PC-9 (cell line): Measurements from ENCODE around the gene BICRAL. TPM values are rescaled to one million over a fixed set of nuclear protein-coding genes. Genes with fewer than 3 reads are reported as not detected.
"Not testable (repeated sequence)": the region's sequence is repeated elsewhere in the genome, so short reads cannot be mapped to it uniquely, and the experiment has no call there.

Source experiments
- BruUV-seq: library from RNA; stranded (reverse); fragments of 400-500 nt; replicated peaks from 2 replicates; lab custom pipeline; 2021; lab: Mats Ljungman, UMichigan
- CTCF ChIA-PET: fragments of 300-600 bp; sonication (Branson Sonifier 250); formaldehyde crosslinking; loops from one replicate; lab custom pipeline; 2022; ENCODE audit warnings: antibody characterized with exemption; lab: Charles Lee
- POLR2A ChIA-PET: fragments of 300-600 bp; sonication (Branson Sonifier 250); formaldehyde crosslinking; loops from one replicate; lab custom pipeline; 2022; ENCODE audit warnings: antibody characterized with exemption; ENCODE audit not compliant: unreplicated experiment; lab: Charles Lee
- DNase-seq, 2 experiments: peaks; one replicate each; pipeline versions ENCODE4 v3.0.0 to v3.0.0-alpha.2; 2015 to 2022; ENCODE audit warnings: mixed read lengths in 1 of 2
- H2AFZ ChIP-seq: fragments of 200-600 bp; sonication (generic); 2 replicates; pipeline ENCODE4 v1.8.1; 2017; ENCODE audit warnings: antibody characterized with exemption
- H3F3A ChIP-seq: fragments of 200-600 bp; sonication (generic); 2 replicates; pipeline ENCODE4 v1.8.1; 2017; ENCODE audit warnings: antibody characterized with exemption, mild to moderate bottlenecking, low read depth; ENCODE audit not compliant: insufficient read depth
- H3K27ac ChIP-seq: fragments of 200-600 bp; sonication (generic); 2 replicates; pipeline ENCODE4 v1.6.1; 2016; ENCODE audit warnings: mixed run types
- H3K27me3 ChIP-seq: fragments of 200-600 bp; sonication (generic); 2 replicates; pipeline ENCODE4 v1.6.1; 2016; ENCODE audit warnings: low read depth, mixed run types; ENCODE audit not compliant: insufficient read depth
- H3K36me3 ChIP-seq: fragments of 200-600 bp; sonication (generic); 2 replicates; pipeline ENCODE4 v1.6.1; 2016; ENCODE audit warnings: low read depth, mixed run types
- H3K4me1 ChIP-seq: fragments of 200-600 bp; sonication (generic); replicated peaks from 2 replicates; pipeline ENCODE4 v1.6.1; 2016; ENCODE audit warnings: mixed run types; ENCODE audit not compliant: insufficient read depth
- H3K4me2 ChIP-seq: fragments of 200-600 bp; sonication (generic); 2 replicates; pipeline ENCODE4 v1.6.1; 2017; ENCODE audit warnings: mixed run types
- H3K4me3 ChIP-seq: fragments of 200-600 bp; sonication (generic); 2 replicates; pipeline ENCODE4 v1.6.1; 2016; ENCODE audit warnings: mixed run types
- H3K79me2 ChIP-seq: fragments of 200-600 bp; sonication (generic); 2 replicates; pipeline ENCODE4 v1.6.1; 2017; ENCODE audit warnings: low read depth, mixed run types
- H3K9me2 ChIP-seq: fragments of 200-600 bp; sonication (generic); 2 replicates; pipeline ENCODE4 v1.8.1; 2017; ENCODE audit warnings: mild to moderate bottlenecking; ENCODE audit not compliant: insufficient read depth
- H3K9me3 ChIP-seq: fragments of 200-600 bp; sonication (generic); 2 replicates; pipeline ENCODE4 v1.8.1; 2016; ENCODE audit warnings: low read depth; ENCODE audit not compliant: insufficient read depth
- H4K20me1 ChIP-seq: fragments of 200-600 bp; sonication (generic); 2 replicates; pipeline ENCODE4 v1.8.1; 2017; ENCODE audit not compliant: insufficient read depth
- EZH2 ChIP-seq: fragments of 200-600 bp; sonication (generic); IDR thresholded peaks from 2 replicates; pipeline ENCODE4 v1.8.0; 2017; ENCODE audit warnings: antibody characterized with exemption, low read depth
- intact Hi-C: fragments of 100-400 bp; cut with micrococcal nuclease; formaldehyde crosslinking; loops from one replicate; pipeline ENCODE4 v1.10.0; 2022; ENCODE audit not compliant: unreplicated experiment
- total RNA-seq: library from RNA; stranded (reverse); gene quantifications from 2 replicates; pipeline ENCODE4 v1.2.3, GENCODE V29; 2021
- TF ChIP-seq, protein P1 (sequence below): fragments of 200-600 bp; sonication (generic); conservative IDR thresholded peaks from 2 replicates; pipeline ENCODE4 v1.6.1; 2017; ENCODE audit warnings: mixed run types, antibody characterized with exemption, mild to moderate bottlenecking, moderate library complexity

Gene BICRAL
- total RNA-seq, 1 experiment from 2014 or later: 12.9 TPM

DNA sequence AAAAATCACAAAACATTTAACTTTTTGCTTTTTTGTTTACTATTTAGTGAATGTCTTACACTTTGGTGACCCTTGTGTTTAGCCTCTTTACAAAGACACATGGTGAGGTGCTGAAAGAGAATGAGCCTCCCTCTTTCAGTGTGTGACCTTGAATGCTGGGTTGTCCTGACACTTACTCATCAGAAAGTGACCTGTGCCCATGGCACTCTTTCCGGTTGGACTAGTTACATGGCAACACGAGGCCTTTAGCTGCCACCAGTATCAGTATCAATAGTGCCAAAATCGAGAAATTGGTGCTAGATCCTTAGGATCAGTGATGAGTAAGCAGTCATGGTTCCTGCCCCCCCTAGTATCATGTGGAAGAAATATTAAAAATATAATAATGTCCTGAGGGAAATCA, 95.8 kb downstream of the BICRAL start:
- Histone ChIP-seq H3K4me1 (peaks cover 10% of the 10 kb centered on the region), H3K4me3 (no peak overlapping the region), H2AFZ (no peak overlapping the region), H3K27me3 (no peaks in the 10 kb centered on the region), H4K20me1 (peaks cover 1% of the 10 kb centered on the region; the same call in 1 of the 2 replicates), H3K9me2 (no peaks in the 10 kb centered on the region), H3K9me3 (no peaks in the 10 kb centered on the region), H3K27ac (no peak overlapping the region), H3K36me3 (peaks cover 4% of the 10 kb centered on the region), H3F3A (peaks cover 11% of the 10 kb centered on the region; the same call in 1 of the 2 replicates), H3K79me2 (peaks cover 31% of the 10 kb centered on the region), H3K4me2 (no peak overlapping the region)
- BruUV-seq: no TSS peak
- CTCF ChIA-PET: no interaction called here
- intact Hi-C loops: loop anchor here (1.0 to 10.0 kb wide), 8 partner anchors 131 to 1095 kb away; partner anchors contain the start of genes PRICKLE4 and TBCC
- TF ChIP-seq, protein P1, sequence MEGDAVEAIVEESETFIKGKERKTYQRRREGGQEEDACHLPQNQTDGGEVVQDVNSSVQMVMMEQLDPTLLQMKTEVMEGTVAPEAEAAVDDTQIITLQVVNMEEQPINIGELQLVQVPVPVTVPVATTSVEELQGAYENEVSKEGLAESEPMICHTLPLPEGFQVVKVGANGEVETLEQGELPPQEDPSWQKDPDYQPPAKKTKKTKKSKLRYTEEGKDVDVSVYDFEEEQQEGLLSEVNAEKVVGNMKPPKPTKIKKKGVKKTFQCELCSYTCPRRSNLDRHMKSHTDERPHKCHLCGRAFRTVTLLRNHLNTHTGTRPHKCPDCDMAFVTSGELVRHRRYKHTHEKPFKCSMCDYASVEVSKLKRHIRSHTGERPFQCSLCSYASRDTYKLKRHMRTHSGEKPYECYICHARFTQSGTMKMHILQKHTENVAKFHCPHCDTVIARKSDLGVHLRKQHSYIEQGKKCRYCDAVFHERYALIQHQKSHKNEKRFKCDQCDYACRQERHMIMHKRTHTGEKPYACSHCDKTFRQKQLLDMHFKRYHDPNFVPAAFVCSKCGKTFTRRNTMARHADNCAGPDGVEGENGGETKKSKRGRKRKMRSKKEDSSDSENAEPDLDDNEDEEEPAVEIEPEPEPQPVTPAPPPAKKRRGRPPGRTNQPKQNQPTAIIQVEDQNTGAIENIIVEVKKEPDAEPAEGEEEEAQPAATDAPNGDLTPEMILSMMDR: no peak
- TF ChIP-seq EZH2: no peak
- DNase-seq: no peak
- POLR2A ChIA-PET: no interaction called here

DNA sequence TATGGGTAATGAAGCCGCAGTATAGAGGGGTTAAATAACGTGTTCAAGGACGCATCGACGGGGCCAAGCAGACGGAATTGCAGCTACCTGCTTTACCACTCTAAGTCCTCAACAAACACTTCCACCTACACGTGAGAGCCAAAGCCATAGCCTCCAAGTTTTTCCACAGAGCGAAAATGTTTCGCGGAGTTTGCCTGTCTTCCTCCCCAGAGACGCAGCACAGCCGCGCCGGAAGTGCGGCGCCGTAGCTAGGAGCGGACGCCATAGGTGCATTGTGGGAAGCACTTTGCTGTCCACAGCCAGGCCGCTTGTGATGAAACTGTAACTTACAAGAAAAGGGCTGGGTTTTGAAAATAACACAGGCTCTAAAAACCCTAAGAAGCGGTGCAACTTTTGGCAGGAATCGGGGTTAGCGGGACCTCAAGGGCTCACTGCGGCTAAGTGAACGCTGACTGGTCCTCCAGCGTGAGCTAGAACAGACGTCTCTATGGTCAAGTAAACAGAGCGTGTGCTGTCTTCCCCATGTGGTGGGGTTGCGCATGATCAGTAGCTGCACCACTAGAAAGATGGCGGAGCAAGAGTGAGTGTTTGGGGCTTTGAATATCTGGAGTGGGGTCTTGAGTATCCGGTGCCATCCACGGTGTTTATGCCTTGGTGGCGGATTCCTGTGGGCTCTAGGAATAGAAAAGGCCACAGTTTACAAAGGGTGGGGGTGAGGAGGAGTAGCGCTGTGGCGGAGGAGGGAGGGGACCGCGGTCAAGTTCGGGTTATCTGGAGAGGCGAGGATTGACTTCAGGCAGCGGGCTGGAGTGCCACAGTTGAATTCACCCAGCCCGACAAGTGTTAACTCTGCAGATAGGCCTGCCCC, 97.8 kb downstream of the BICRAL start, which contains the start of gene RPL7L1:
Gene RPL7L1, plus strand, starts transcription at position 245 of the 868 bp plus-strand sequence. Its CDS starts 295 bp downstream, at position 540.
- POLR2A ChIA-PET: interaction anchor here (0.5 to 1.1 kb wide), 14 partner anchors 12 to 1089 kb away, joined by 3 to 11 read pairs (median 6); partner anchors contain the start of genes KLHDC3, TBCC and UBR2
- Histone ChIP-seq H3K27me3 (no peaks in the 10 kb centered on the region), H4K20me1 (peaks cover 11% of the 10 kb centered on the region), H3K9me3 (no peaks in the 10 kb centered on the region), H3K79me2 (peaks cover 46% of the 10 kb centered on the region), H3K9me2 (no peaks in the 10 kb centered on the region), H2AFZ (peak within 1 kb of the TSS; percentile 94), H3F3A (peaks cover 27% of the 10 kb centered on the region; the same call in 1 of the 2 replicates), H3K4me1 (peaks cover 10% of the 10 kb centered on the region), H3K4me3 (peak within 1 kb of the TSS; percentile 96), H3K36me3 (peaks cover 21% of the 10 kb centered on the region), H3K4me2 (peak within 1 kb of the TSS; percentile 90), H3K27ac (peak within 1 kb of the TSS; percentile 91)
- CTCF ChIA-PET: interaction anchor here (0.5 to 0.7 kb wide), 2 partner anchors 210 to 1100 kb away, joined by 3 to 4 read pairs; partner anchors contain the start of gene FRS3
- intact Hi-C loops: loop anchor here (5.0 to 10.0 kb wide), 4 partner anchors 202 to 1097 kb away; partner anchors contain the start of gene PRICKLE4
- TF ChIP-seq, protein P1: 0 out of 2 replicates have a peak, but pooled peaks have one; percentile 14
- no peak for TF ChIP-seq EZH2
- no TSS peak for BruUV-seq
- DNase-seq: peak; percentile 74 to 84

DNA sequence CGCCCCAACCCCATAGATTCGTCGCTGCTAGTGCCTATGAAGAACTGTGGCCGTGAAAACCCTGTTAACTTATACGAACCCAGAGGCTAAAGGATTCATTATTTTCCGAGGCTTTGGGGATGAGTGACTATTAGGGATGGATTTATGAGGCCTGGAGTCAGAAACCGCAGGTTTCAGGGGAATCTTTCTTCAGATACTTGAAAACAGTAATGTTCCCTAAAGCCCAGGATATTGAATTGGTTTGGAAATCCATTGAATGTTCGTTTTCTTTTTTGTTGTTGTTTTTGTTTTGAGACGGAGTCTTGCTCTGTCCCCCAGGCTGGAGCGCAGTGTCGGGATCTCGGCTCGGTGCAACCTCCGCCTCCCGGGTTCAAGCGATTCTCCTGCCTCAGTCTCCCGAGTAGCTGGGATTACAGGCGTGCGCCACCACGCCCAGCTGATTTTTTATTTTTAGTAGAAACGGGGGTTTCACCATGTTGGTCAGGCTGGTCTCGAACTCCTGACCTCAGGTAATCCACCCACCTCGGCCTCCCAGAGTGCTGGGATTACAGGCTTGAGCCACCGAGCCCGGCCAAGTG, 98.5 kb downstream of the BICRAL start:
- ChIA-PET CTCF (interaction anchor here (0.5 kb wide), 1 partner anchor 1101 kb away, joined by 4 read pairs; the partner anchor contains the start of gene FRS3), POLR2A (interaction anchor here (0.5 to 0.7 kb wide), 3 partner anchors 200 to 653 kb away, joined by 3 to 8 read pairs (median 5); partner anchors contain the start of gene UBR2)
- Histone ChIP-seq H3K4me2 (peak overlapping the region; percentile 90), H3K79me2 (peaks cover 47% of the 10 kb centered on the region), H3K36me3 (peaks cover 25% of the 10 kb centered on the region), H3K4me3 (peak overlapping the region; percentile 96), H4K20me1 (peaks cover 11% of the 10 kb centered on the region), H2AFZ (peak overlapping the region; percentile 94), H3K27ac (peak overlapping the region; percentile 91), H3F3A (peaks cover 32% of the 10 kb centered on the region; the same call in 1 of the 2 replicates), H3K4me1 (peaks cover 10% of the 10 kb centered on the region)
- H3K27me3 ChIP-seq, H3K9me3 ChIP-seq, intact Hi-C loops, H3K9me2 ChIP-seq, DNase-seq: not testable (repeated sequence)
- TSS peak; percentile 74 for BruUV-seq

DNA sequence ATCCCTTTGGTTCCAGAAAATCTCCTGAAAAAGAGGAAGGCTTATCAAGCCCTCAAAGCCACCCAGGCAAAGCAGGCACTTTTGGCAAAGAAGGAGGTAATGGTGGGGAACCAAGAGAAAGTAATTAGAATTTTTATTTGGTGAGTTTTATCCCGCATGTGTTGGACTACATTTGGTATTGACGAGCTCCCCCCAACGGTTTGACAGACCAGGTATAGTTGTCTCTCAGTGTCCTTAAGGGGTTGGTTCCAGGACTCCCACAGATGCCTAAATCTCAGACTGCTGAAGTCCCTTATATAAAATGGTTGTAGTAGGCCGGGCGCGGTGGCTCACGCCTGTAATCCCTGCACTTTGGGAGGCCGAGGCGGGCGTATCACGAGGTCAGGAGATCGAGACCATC, 99.0 kb downstream of the BICRAL start:
- CTCF ChIA-PET, H3K9me3 ChIP-seq, H2AFZ ChIP-seq, DNase-seq, intact Hi-C loops, H3K27me3 ChIP-seq, POLR2A ChIA-PET, BruUV-seq, H3K9me2 ChIP-seq: not testable (repeated sequence)
- Histone ChIP-seq H3K36me3 (peaks cover 31% of the 10 kb centered on the region), H3F3A (peaks cover 38% of the 10 kb centered on the region; the same call in 1 of the 2 replicates), H4K20me1 (peaks cover 11% of the 10 kb centered on the region), H3K79me2 (peaks cover 51% of the 10 kb centered on the region), H3K4me3 (peak overlapping the region; percentile 96), H3K4me2 (peak overlapping the region; percentile 90), H3K4me1 (peaks cover 10% of the 10 kb centered on the region), H3K27ac (peak overlapping the region; percentile 91)
